Activated CD4-positive, alpha-beta T cell treated with anti-CD3 and anti-CD28 coated beads, Interleukin-2, amount 50 U/mL, for 24 hours (primary cell): ENCODE data around the gene STK4.
"Not testable (repeated sequence)": the region's sequence is repeated elsewhere in the genome, so short reads cannot be mapped to it uniquely, and the experiment has no call there.

ENCODE experiments used
- DNase-seq, 2 donors: peaks; one replicate each; pipeline ENCODE4 v3.0.0-alpha.2; 2020; ENCODE audit warnings: low read depth in 1 of 2, low spot score in 1 of 2

The STK4 gene

GRCh38 chr20:44981736-44982406 lies 15.6 kb downstream of the STK4 start:
- DNase-seq = no peak

GRCh38 chr20:44983093-44983674 lies 16.9 kb downstream of the STK4 start:
- no peak for DNase-seq

- DNase-seq = no peak
These were observed 22.4 kb downstream of the STK4 start for GRCh38 chr20:44988631-44989171.

GRCh38 chr20:44990425-44990824 lies 24.1 kb downstream of the STK4 start:
- peak in 1 of 2 donors; percentile 53 for DNase-seq

- DNase-seq = no peak
These were observed 24.6 kb downstream of the STK4 start for GRCh38 chr20:44990957-44991356.

GRCh38 chr20:44993343-44993742 lies 27.0 kb downstream of the STK4 start:
- DNase-seq = no peak

- DNase-seq = no peak
These were observed 30.9 kb downstream of the STK4 start for GRCh38 chr20:44997171-44997570.

- no peak for DNase-seq
These were observed 31.4 kb downstream of the STK4 start for GRCh38 chr20:44997668-44998067.

- DNase-seq = no peak
These were observed 42.3 kb downstream of the STK4 start for GRCh38 chr20:45008521-45009049.

GRCh38 chr20:45010399-45010828 lies 44.1 kb downstream of the STK4 start:
- no peak for DNase-seq

GRCh38 chr20:45011108-45011526 lies 44.8 kb downstream of the STK4 start:
- peak in 1 of 2 donors; percentile 33 for DNase-seq

- no peak for DNase-seq
These were observed 46.5 kb downstream of the STK4 start for GRCh38 chr20:45012682-45013302.

GRCh38 chr20:45014131-45014530 lies 47.8 kb downstream of the STK4 start:
- DNase-seq = not testable (repeated sequence)

GRCh38 chr20:45014671-45015415 lies 48.5 kb downstream of the STK4 start:
- DNase-seq = no peak

- no peak for DNase-seq
These were observed 49.9 kb downstream of the STK4 start for GRCh38 chr20:45016089-45016671.

- DNase-seq = no peak
These were observed 51.0 kb downstream of the STK4 start for GRCh38 chr20:45017281-45017680.

- DNase-seq = no peak
These were observed 51.5 kb downstream of the STK4 start for GRCh38 chr20:45017857-45018256.

GRCh38 chr20:45019027-45019761 lies 52.9 kb downstream of the STK4 start:
- no peak for DNase-seq

- no peak for DNase-seq
These were observed 53.4 kb downstream of the STK4 start for GRCh38 chr20:45019762-45020123.

GRCh38 chr20:45020236-45020886 lies 54.0 kb downstream of the STK4 start:
- DNase-seq = no peak
